Measurements from ENCODE around the gene CCDC6. TPM values are rescaled to one million over a fixed set of nuclear protein-coding genes. Genes with fewer than 3 reads are reported as not detected.
"Not testable (repeated sequence)": the region's sequence is repeated elsewhere in the genome, so short reads cannot be mapped to it uniquely, and the experiment has no call there.

CCDC6 gene
- total RNA-seq, 1 experiment from 2014 or later: 54.9 TPM

DNA sequence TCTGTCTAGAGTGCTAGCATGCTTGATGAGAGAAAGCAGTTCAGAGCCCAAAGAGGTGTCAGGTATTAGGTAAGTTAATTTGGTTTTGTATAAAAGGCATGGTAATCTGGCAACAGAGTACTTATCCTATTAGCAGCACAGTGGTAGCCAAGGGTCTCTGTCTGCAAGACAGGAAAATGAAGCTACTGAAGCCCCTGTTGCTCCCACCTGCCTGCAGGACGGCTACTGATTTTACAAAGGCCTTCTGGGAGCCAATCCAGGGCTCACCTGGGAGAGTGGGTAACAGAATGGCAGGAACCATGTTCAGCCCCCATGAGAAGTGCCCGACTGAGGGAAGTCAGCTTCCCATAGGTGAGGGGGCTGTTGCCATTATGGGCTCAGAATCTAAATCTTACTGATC, 116.3 kb downstream of the CCDC6 start:
- POLR2A ChIA-PET; BruUV-seq (replicated peaks): not testable (repeated sequence)

GRCh38 chr10:59788914-59789313, 117.4 kb downstream of the CCDC6 start:
- H3K9me3 ChIP-seq (ENCODE audit: control insufficient read depth in 1 of 2, insufficient read depth in 1 of 2, low read depth in 1 of 2, low read length in 2 of 2); CTCF ChIA-PET; POLR2A ChIA-PET: not testable (repeated sequence)

More for the DNA sequence above, 116.3 kb downstream of the CCDC6 start:
- H4K20me1 ChIP-seq (ENCODE audit: insufficient read depth); CTCF ChIA-PET; DNase-seq (ENCODE audit: low read depth, low spot score); RAD21 ChIA-PET (ENCODE audit: low non-redundant PET in 1 of 2, low total read pairs in 2 of 2, uncharacterized antibody in 2 of 2, unreplicated experiment in 2 of 2); H3K4me1 ChIP-seq (ENCODE audit: control insufficient read depth in 1 of 2, insufficient read depth in 2 of 2, low read length in 2 of 2); H3K9ac ChIP-seq (ENCODE audit: low read length); H3K79me2 ChIP-seq (ENCODE audit: insufficient read depth, low read length); H3K27me3 ChIP-seq (ENCODE audit: insufficient read depth, low read length); H3K9me3 ChIP-seq (ENCODE audit: control insufficient read depth in 1 of 2, insufficient read depth in 1 of 2, low read depth in 1 of 2, low read length in 2 of 2); H3K27ac ChIP-seq (ENCODE audit: low read depth, low read length); intact Hi-C loops (cut with micrococcal nuclease); H3K4me3 ChIP-seq (replicated peaks in 1 of 2; ENCODE audit: low read depth in 1 of 2, low read length in 2 of 2); ATAC-seq; H2AFZ ChIP-seq (ENCODE audit: low read depth, low read length, poor library complexity, severe bottlenecking); H3K9me2 ChIP-seq (ENCODE audit: insufficient read depth); H3K4me2 ChIP-seq (ENCODE audit: low read length): not testable (repeated sequence)
- H3K36me3 ChIP-seq (ENCODE audit: control insufficient read depth in 1 of 2, insufficient read depth in 2 of 2, low read length in 2 of 2): peaks cover 4 to 11% of the 10 kb centered on the region in 2 experiments; a peak in 2 of 4 replicates

DNA sequence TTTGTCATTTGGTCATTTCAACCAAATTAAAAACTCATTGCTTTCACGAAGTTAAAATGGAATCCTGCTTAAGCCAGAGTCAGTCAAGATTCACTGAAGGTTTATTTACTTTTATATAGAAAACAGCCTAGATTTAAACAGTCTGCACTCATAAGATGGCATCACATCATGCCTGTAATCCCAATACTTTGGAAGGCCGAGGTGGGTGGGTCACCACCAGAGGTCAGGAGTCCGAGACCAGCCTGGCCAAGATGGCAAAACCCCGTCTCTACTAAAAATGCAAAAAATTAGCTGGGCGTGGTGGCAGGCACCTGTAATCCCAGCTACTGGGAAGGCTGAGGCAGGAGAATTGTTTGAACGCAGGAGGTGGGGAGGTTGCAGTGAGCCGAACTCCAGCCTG, 119.3 kb downstream of the CCDC6 start:
- POLR2A ChIA-PET: not testable (repeated sequence)

More at GRCh38 chr10:59788914-59789313, 117.4 kb downstream of the CCDC6 start:
- H3K4me1 ChIP-seq (ENCODE audit: control insufficient read depth in 1 of 2, insufficient read depth in 2 of 2, low read length in 2 of 2); H3K79me2 ChIP-seq (ENCODE audit: insufficient read depth, low read length); H4K20me1 ChIP-seq (ENCODE audit: insufficient read depth); H3K9me2 ChIP-seq (ENCODE audit: insufficient read depth); H3K27ac ChIP-seq (ENCODE audit: low read depth, low read length); RAD21 ChIA-PET (ENCODE audit: low non-redundant PET in 1 of 2, low total read pairs in 2 of 2, uncharacterized antibody in 2 of 2, unreplicated experiment in 2 of 2); intact Hi-C loops (cut with micrococcal nuclease); H3K9ac ChIP-seq (ENCODE audit: low read length); H2AFZ ChIP-seq (ENCODE audit: low read depth, low read length, poor library complexity, severe bottlenecking); ATAC-seq; H3K27me3 ChIP-seq (ENCODE audit: insufficient read depth, low read length); H3K4me2 ChIP-seq (ENCODE audit: low read length); DNase-seq (ENCODE audit: low read depth, low spot score); H3K4me3 ChIP-seq (replicated peaks in 1 of 2; ENCODE audit: low read depth in 1 of 2, low read length in 2 of 2): not testable (repeated sequence)
- TSS peak; percentile 6 for BruUV-seq (replicated peaks)
- peaks cover 4 to 11% of the 10 kb centered on the region in 2 experiments; a peak in 2 of 4 replicates for H3K36me3 ChIP-seq (ENCODE audit: control insufficient read depth in 1 of 2, insufficient read depth in 2 of 2, low read length in 2 of 2)

GRCh38 chr10:59785476-59785875, 120.9 kb downstream of the CCDC6 start:
- ATAC-seq; H2AFZ ChIP-seq (ENCODE audit: low read depth, low read length, poor library complexity, severe bottlenecking); H3K36me3 ChIP-seq (ENCODE audit: control insufficient read depth in 1 of 2, insufficient read depth in 2 of 2, low read length in 2 of 2); H3K4me1 ChIP-seq (ENCODE audit: control insufficient read depth in 1 of 2, insufficient read depth in 2 of 2, low read length in 2 of 2); H3K27ac ChIP-seq (ENCODE audit: low read depth, low read length); CTCF ChIA-PET; BruUV-seq (replicated peaks); RAD21 ChIA-PET (ENCODE audit: low non-redundant PET in 1 of 2, low total read pairs in 2 of 2, uncharacterized antibody in 2 of 2, unreplicated experiment in 2 of 2); H3K9ac ChIP-seq (ENCODE audit: low read length); H4K20me1 ChIP-seq (ENCODE audit: insufficient read depth); H3K4me3 ChIP-seq (replicated peaks in 1 of 2; ENCODE audit: low read depth in 1 of 2, low read length in 2 of 2); H3K79me2 ChIP-seq (ENCODE audit: insufficient read depth, low read length); DNase-seq (ENCODE audit: low read depth, low spot score); H3K9me3 ChIP-seq (ENCODE audit: control insufficient read depth in 1 of 2, insufficient read depth in 1 of 2, low read depth in 1 of 2, low read length in 2 of 2); H3K27me3 ChIP-seq (ENCODE audit: insufficient read depth, low read length); intact Hi-C loops (cut with micrococcal nuclease); H3K4me2 ChIP-seq (ENCODE audit: low read length); H3K9me2 ChIP-seq (ENCODE audit: insufficient read depth); POLR2A ChIA-PET: not testable (repeated sequence)

More for the DNA sequence above, 119.3 kb downstream of the CCDC6 start:
- BruUV-seq (replicated peaks); H4K20me1 ChIP-seq (ENCODE audit: insufficient read depth); ATAC-seq; H3K9me2 ChIP-seq (ENCODE audit: insufficient read depth); H3K4me1 ChIP-seq (ENCODE audit: control insufficient read depth in 1 of 2, insufficient read depth in 2 of 2, low read length in 2 of 2); H3K79me2 ChIP-seq (ENCODE audit: insufficient read depth, low read length); H3K4me3 ChIP-seq (replicated peaks in 1 of 2; ENCODE audit: low read depth in 1 of 2, low read length in 2 of 2); H3K36me3 ChIP-seq (ENCODE audit: control insufficient read depth in 1 of 2, insufficient read depth in 2 of 2, low read length in 2 of 2); H3K27me3 ChIP-seq (ENCODE audit: insufficient read depth, low read length); H3K27ac ChIP-seq (ENCODE audit: low read depth, low read length); RAD21 ChIA-PET (ENCODE audit: low non-redundant PET in 1 of 2, low total read pairs in 2 of 2, uncharacterized antibody in 2 of 2, unreplicated experiment in 2 of 2); H2AFZ ChIP-seq (ENCODE audit: low read depth, low read length, poor library complexity, severe bottlenecking); H3K4me2 ChIP-seq (ENCODE audit: low read length); DNase-seq (ENCODE audit: low read depth, low spot score); H3K9me3 ChIP-seq (ENCODE audit: control insufficient read depth in 1 of 2, insufficient read depth in 1 of 2, low read depth in 1 of 2, low read length in 2 of 2); intact Hi-C loops (cut with micrococcal nuclease); H3K9ac ChIP-seq (ENCODE audit: low read length): not testable (repeated sequence)
- CTCF ChIA-PET: interaction anchor here (0.7 kb wide), 1 partner anchor 245 kb away, joined by 3 read pairs; no protein-coding TSS in a partner anchor
